22Rv1 (cell line): ENCODE measurements around the gene CPA5.

ENCODE experiments used
- ZFX ChIP-seq: fragments of 450-650 bp; IDR thresholded peaks from 2 replicates; pipeline ENCODE4 v1.6.1; 2017; ENCODE audit warnings: antibody characterized with exemption, borderline replicate concordance
- TF ChIP-seq, protein P1 (sequence below): fragments of 450-650 bp; IDR thresholded peaks from 2 replicates; pipeline ENCODE4 v1.5.1; 2017; ENCODE audit warnings: mild to moderate bottlenecking

- TF ChIP-seq, protein P1, sequence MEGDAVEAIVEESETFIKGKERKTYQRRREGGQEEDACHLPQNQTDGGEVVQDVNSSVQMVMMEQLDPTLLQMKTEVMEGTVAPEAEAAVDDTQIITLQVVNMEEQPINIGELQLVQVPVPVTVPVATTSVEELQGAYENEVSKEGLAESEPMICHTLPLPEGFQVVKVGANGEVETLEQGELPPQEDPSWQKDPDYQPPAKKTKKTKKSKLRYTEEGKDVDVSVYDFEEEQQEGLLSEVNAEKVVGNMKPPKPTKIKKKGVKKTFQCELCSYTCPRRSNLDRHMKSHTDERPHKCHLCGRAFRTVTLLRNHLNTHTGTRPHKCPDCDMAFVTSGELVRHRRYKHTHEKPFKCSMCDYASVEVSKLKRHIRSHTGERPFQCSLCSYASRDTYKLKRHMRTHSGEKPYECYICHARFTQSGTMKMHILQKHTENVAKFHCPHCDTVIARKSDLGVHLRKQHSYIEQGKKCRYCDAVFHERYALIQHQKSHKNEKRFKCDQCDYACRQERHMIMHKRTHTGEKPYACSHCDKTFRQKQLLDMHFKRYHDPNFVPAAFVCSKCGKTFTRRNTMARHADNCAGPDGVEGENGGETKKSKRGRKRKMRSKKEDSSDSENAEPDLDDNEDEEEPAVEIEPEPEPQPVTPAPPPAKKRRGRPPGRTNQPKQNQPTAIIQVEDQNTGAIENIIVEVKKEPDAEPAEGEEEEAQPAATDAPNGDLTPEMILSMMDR, result no peak
- no peak for TF ChIP-seq ZFX
Observed at GRCh38 chr7:130360518-130360917, 15.9 kb downstream of the CPA5 start.
